GM12865 (cell line): Measurements from ENCODE around the gene SLCO4A1.

Experiments
- DNase-seq: peaks from one replicate; pipeline ENCODE4 v3.0.0; 2010; ENCODE audit warnings: low read depth
- H3K4me3 ChIP-seq: 2 replicates; pipeline ENCODE4 v1.5.1; 2011; ENCODE audit warnings: mild to moderate bottlenecking, low read depth, low read length, control low read depth
- CTCF ChIP-seq: IDR thresholded peaks from 2 replicates; pipeline ENCODE4 v1.5.1; 2011; ENCODE audit warnings: low read length, control low read depth, low read depth, inconsistent platforms; ENCODE audit not compliant: insufficient read depth; ENCODE audit errors: missing control alignments

SLCO4A1 gene

DNA sequence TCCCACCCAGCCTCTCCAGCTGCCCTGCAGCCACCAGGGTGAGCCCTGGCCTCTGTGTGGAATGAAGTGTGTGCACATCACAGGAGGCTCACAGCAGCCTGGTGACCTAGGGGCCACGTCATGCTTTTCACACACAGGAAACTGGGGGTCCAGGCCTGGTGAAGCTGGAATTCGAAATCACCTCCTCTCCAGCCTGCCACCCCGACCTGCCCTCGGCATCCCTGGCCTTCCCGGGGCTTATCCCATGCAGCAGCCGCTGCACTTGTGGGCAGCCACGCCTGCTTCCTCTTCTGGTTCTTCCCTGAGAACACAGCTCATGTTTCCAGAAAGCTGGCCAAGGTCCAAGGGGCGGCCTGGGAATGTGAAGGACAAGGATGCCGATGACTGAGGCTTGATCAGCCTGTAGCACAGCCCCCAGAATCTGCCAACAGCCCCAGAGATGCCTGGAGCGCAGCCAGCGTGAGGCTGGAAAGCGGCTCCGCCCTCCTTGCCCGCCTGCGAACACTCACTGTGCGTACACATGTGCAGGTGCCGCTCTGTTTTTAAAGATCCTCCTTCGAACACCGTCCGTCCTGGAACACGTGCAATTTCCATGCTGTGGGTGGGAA lies 62.1 kb downstream of the SLCO4A1 start:
- no peak overlapping the region for H3K4me3 ChIP-seq
- no peak for DNase-seq
- TF ChIP-seq CTCF = no peak

DNA sequence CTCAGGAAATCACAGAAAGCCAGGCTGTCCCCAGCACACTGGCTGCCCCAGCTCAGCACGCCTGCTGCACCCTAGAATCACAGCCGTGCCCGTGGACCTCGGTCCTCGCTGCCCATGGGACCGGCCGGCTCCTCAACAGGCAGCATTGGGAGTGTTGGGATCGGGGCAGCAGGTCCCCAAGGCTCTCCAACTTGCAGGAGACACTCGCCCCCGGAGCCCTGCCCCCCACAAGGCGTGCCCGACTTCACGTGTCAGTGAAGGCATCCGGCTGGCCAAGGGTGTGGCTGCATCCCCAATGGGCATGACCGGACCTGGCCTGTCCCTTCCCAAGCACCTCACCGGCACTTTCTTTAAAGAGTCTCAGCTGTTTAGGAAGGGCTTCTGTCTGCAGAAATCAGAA lies 63.3 kb downstream of the SLCO4A1 start:
- no peak overlapping the region for H3K4me3 ChIP-seq
- DNase-seq = no peak
- TF ChIP-seq CTCF = no peak

- DNase-seq = no peak
- no peak for TF ChIP-seq CTCF
- no peak overlapping the region for H3K4me3 ChIP-seq
Observed at GRCh38 chr20:62706344-62706743, 64.0 kb downstream of the SLCO4A1 start.

- no peak for TF ChIP-seq CTCF
- H3K4me3 ChIP-seq = no peak overlapping the region
- no peak for DNase-seq
Observed at GRCh38 chr20:62706857-62707256, 64.6 kb downstream of the SLCO4A1 start.

GRCh38 chr20:62707276-62707920 lies 65.1 kb downstream of the SLCO4A1 start:
- no peak for TF ChIP-seq CTCF
- DNase-seq = no peak
- no peak overlapping the region for H3K4me3 ChIP-seq

GRCh38 chr20:62707921-62708521 lies 65.7 kb downstream of the SLCO4A1 start:
- TF ChIP-seq CTCF = peak; percentile 34
- peak; percentile 19 for DNase-seq
- H3K4me3 ChIP-seq = no peak overlapping the region
